Measurements from ENCODE around the gene SH3BP5L. TPM values are rescaled to one million over a fixed set of nuclear protein-coding genes. Genes with fewer than 3 reads are reported as not detected.

SH3BP5L gene
- total RNA-seq = 21.3 TPM
- long read RNA-seq, partial matches to known transcripts = 3 of 7 reads
- long read RNA-seq, other reads (novel, unspliced or antisense) = 1 of 7 reads

DNA sequence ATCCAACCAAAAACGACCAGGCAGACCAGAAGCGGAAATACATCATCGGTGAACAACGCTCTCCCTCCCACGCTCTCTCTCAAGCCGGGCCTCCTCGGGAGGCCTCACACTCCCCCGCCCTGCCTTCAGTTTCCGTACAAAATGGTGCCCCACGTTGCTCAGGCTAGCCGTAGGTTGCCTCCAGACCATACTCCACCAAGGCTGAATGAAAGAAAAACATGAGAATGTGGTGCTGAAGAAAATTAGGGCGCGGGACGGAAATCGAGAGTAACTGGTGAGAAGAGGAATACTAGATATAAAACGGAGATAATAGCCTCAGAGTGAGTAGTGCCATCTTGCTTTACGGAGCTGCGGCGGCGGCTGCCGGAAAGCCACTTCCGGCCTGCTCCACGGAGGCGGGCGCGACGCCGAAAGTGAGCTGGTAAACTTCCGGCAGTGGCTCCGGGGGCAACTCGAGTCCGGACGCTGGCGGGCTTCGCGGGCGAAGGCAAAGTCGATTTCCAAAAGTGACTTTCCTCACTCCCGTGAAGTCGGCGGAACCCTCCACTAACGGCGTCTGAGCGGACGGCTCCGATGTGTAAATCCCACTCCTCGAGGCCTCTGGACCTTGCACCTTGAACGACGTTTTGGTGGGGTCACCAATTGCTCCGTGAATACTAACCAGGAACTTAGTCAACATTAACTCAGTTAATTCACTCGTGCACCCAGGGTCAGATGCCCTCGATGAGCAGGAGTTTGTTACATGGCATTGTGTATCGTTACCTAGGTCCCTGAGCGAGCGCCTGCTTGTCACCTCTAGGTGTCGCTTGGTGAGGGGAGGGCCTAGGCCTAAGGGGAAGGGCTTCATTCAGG is at the start of gene SH3BP5L:
Gene SH3BP5L, minus strand, starts transcription at position 7 of the 852 bp plus-strand sequence. CDS start 980 bp downstream, outside the sequence.
- Histone ChIP-seq H3K27me3 (no peaks in the 10 kb centered on the region), H3K4me3 (peak within 1 kb of the TSS; percentile 87), H3K9me3 (no peaks in the 10 kb centered on the region), H3K27ac (peak within 1 kb of the TSS; percentile 99), H3K4me1 (peaks cover 51% of the 10 kb centered on the region), H3K36me3 (peaks cover 6% of the 10 kb centered on the region)
- DNase-seq (peak; percentile 96), ATAC-seq (peak; percentile 95)
- TF ChIP-seq, protein P1, sequence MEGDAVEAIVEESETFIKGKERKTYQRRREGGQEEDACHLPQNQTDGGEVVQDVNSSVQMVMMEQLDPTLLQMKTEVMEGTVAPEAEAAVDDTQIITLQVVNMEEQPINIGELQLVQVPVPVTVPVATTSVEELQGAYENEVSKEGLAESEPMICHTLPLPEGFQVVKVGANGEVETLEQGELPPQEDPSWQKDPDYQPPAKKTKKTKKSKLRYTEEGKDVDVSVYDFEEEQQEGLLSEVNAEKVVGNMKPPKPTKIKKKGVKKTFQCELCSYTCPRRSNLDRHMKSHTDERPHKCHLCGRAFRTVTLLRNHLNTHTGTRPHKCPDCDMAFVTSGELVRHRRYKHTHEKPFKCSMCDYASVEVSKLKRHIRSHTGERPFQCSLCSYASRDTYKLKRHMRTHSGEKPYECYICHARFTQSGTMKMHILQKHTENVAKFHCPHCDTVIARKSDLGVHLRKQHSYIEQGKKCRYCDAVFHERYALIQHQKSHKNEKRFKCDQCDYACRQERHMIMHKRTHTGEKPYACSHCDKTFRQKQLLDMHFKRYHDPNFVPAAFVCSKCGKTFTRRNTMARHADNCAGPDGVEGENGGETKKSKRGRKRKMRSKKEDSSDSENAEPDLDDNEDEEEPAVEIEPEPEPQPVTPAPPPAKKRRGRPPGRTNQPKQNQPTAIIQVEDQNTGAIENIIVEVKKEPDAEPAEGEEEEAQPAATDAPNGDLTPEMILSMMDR (IDR thresholded peaks at IDR 0.05) = peak; percentile 62
- intact Hi-C loops (cut with DNase I) = no loop called here

DNA sequence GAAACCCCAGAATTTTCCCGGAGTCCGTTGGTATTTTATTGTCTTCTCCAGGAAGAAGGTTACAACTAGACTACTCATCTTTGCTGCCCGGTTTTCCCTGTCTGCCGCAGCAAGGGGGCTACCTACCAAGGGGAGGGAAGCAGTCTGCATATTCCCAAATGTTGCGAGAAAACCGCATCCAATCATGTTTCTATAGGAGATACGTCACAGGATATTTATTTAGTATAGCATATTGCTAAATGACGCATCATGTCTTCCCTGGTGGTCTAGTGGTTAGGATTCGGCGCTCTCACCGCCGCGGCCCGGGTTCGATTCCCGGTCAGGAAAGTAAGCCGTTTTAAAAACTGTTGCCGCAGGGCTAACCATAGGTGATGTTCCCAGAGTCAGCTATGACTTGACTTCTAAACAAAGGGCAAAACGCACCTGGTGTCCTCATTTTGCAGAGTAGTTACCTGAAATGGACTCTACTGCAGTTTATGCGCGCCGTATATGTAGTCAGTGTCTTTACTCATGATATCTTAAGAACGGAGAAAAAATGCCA is 48.3 kb upstream of the SH3BP5L start:
- Histone ChIP-seq H3K4me1 (no peaks in the 10 kb centered on the region), H3K4me3 (peak overlapping the region; percentile 73), H3K27ac (peak overlapping the region; percentile 95), H3K9me3 (no peaks in the 10 kb centered on the region), H3K27me3 (no peaks in the 10 kb centered on the region), H3K36me3 (no peaks in the 10 kb centered on the region)
- TF ChIP-seq, protein P1 (IDR thresholded peaks at IDR 0.05) = no peak
- intact Hi-C loops (cut with DNase I) = no loop called here
- peak; percentile 83 for DNase-seq
- ATAC-seq = peak; percentile 75

DNA sequence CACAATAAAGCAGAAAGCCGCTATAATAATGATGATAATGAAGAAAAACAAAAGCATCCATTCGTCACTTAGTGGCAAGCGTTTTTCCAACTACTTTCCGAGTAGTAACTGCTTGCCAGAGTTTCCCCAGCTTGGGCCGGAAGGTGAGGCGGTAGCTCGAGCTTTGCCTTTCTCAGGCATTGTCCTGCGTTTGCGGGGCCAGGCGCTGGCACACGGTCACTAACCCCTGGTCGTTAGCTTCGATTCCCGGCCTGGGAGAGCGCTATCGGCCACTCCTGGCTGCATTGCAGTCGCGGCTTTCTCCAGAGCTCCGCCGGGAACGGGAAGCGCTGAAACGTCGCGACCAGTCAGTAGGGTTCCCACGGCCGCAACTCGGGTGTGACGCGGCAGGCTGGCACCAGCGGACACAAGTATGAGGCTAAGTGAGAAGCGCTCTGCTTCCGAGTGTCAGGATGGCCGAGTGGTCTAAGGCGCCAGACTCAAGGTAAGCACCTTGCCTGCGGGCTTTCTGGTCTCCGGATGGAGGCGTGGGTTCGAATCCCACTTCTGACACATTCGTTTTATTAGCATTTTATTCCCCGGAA is 47.8 kb upstream of the SH3BP5L start:
- Histone ChIP-seq H3K4me1 (no peaks in the 10 kb centered on the region), H3K9me3 (no peaks in the 10 kb centered on the region), H3K4me3 (peak overlapping the region; percentile 73), H3K27ac (peak overlapping the region; percentile 95), H3K36me3 (no peaks in the 10 kb centered on the region), H3K27me3 (no peaks in the 10 kb centered on the region)
- peak; percentile 94 for DNase-seq
- ATAC-seq = peak; percentile 92
- intact Hi-C loops (cut with DNase I) = no loop called here
- TF ChIP-seq, protein P1 (IDR thresholded peaks at IDR 0.05) = no peak

DNA sequence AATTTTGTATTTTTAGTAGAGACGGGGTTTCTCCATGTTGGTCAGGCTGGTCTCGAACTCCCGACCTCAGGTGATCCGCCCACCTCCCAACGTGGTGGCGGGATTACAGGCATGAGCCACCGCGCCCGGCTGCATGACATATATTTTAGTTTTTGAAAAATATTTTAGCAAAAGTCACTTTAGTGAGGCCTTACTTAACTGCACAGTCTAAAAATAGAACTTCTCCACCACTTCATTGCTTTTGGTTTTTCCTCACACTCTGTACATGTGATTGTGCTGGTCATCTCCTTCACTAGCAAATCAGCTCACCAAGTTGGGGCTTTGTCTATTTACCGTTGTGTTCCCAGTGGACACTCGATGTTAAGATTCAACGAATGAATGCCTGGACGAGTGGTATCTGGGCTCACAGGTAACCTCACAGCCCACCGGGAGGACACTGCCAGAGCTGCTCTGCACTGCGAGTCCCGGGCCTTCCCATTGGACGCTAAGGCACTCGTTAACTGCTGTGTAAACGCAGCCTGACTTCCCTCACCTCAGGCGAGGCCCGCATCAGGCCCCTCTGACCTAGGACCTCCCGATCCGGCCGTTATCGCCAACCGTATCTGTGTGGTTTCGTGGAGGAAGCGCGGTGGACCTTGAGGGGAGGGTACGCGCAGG is 47.2 kb upstream of the SH3BP5L start:
- intact Hi-C loops (cut with DNase I) = no loop called here
- no peaks in the 10 kb centered on the region for H3K36me3 ChIP-seq
- ATAC-seq (peak; percentile 82), DNase-seq (peak; percentile 81)
- H3K27ac ChIP-seq = peak overlapping the region; percentile 95
- H3K9me3 ChIP-seq = no peaks in the 10 kb centered on the region
- no peaks in the 10 kb centered on the region for H3K27me3 ChIP-seq
- TF ChIP-seq, protein P1 (IDR thresholded peaks at IDR 0.05) = no peak
- peak overlapping the region; percentile 73 for H3K4me3 ChIP-seq
- H3K4me1 ChIP-seq = no peaks in the 10 kb centered on the region

DNA sequence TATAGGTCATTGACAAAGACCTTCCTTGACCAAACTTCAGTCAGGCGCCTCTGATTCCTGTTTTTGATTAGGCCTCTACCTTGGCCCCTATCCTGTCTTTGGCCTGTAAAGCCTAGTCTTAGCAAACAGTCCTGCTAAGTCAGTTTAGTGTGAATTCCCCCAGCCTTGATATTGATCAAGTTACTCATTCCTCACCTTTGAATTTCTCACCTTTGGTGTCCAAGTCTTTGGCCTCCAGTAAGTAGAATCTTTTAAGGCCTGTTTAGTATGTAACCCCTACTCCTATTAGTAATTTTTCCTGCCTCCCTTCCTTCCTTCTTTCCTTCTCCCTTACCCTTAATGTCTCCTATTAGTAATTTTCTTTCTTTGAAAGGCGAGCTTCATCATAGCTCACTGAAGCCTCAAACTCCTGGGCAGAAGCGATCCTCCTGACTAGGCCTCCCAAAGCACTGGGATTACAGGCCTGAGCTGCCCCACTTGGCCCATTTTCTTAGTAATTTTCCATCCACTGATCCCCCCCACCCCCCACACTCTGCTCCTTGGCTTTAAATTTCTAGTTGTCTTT is 46.2 kb upstream of the SH3BP5L start:
- peak overlapping the region; percentile 95 for H3K27ac ChIP-seq
- intact Hi-C loops (cut with DNase I) = no loop called here
- no peaks in the 10 kb centered on the region for H3K36me3 ChIP-seq
- peak overlapping the region; percentile 73 for H3K4me3 ChIP-seq
- DNase-seq (no peak), ATAC-seq (no peak)
- H3K27me3 ChIP-seq = no peaks in the 10 kb centered on the region
- no peaks in the 10 kb centered on the region for H3K9me3 ChIP-seq
- H3K4me1 ChIP-seq = no peaks in the 10 kb centered on the region
- TF ChIP-seq, protein P1 (IDR thresholded peaks at IDR 0.05) = no peak
